ENCODE measurements around the gene PCDHA8. TPM values are rescaled to one million over a fixed set of nuclear protein-coding genes. Genes with fewer than 3 reads are reported as not detected.
"Not testable (repeated sequence)": the region's sequence is repeated elsewhere in the genome, so short reads cannot be mapped to it uniquely, and the experiment has no call there.

The PCDHA8 gene
- total RNA-seq, 2 experiments from 2014 or later, result not detected

GRCh38 chr5:140808241-140808888, 32.6 kb upstream of the PCDHA8 start:
- H3K36me3 Mint-ChIP-seq (ENCODE audit: low read depth); H3K27ac Mint-ChIP-seq; DNase-seq; H3K4me1 Mint-ChIP-seq (ENCODE audit: low read depth); POLR2A ChIA-PET; H3K27me3 Mint-ChIP-seq (ENCODE audit: low read depth); H3K4me3 Mint-ChIP-seq; ATAC-seq: not testable (repeated sequence)
- peaks cover 29% of the 10 kb centered on the region for H3K9me3 Mint-ChIP-seq (ENCODE audit: insufficient read depth)
- CTCF ChIA-PET, result interaction anchor here (0.7 to 1.7 kb wide), 2 partner anchors 12 to 13 kb away, joined by 3 to 6 read pairs; partner anchors contain the start of gene PCDHA5

GRCh38 chr5:140808889-140809291, 32.1 kb upstream of the PCDHA8 start:
- Mint-ChIP-seq H3K9me3 (ENCODE audit: insufficient read depth) (peaks cover 31% of the 10 kb centered on the region), H3K27ac (no peak overlapping the region), H3K36me3 (ENCODE audit: low read depth) (peaks cover 2% of the 10 kb centered on the region), H3K27me3 (ENCODE audit: low read depth) (peaks cover 5% of the 10 kb centered on the region), H3K4me3 (no peak overlapping the region), H3K4me1 (ENCODE audit: low read depth) (no peaks in the 10 kb centered on the region)
- POLR2A ChIA-PET, result no interaction called here
- ATAC-seq (no peak), DNase-seq (no peak)
- CTCF ChIA-PET, result no interaction called here

- POLR2A ChIA-PET, result no interaction called here
Measured at GRCh38 chr5:140821375-140822280, 19.4 kb upstream of the PCDHA8 start, which contains the start of gene PCDHA5. TSS of gene PCDHA5 (plus strand) at chr5:140821613.

GRCh38 chr5:140822281-140822629, 18.7 kb upstream of the PCDHA8 start:
- ATAC-seq, result no peak
- peaks cover 17% of the 10 kb centered on the region for H3K9me3 Mint-ChIP-seq (ENCODE audit: insufficient read depth)
- no peak overlapping the region for H3K27ac Mint-ChIP-seq
- POLR2A ChIA-PET, result no interaction called here
- no peak for DNase-seq
- no peaks in the 10 kb centered on the region for H3K27me3 Mint-ChIP-seq (ENCODE audit: low read depth)
- CTCF ChIA-PET, result no interaction called here
- no peaks in the 10 kb centered on the region for H3K4me1 Mint-ChIP-seq (ENCODE audit: low read depth)
- H3K4me3 Mint-ChIP-seq, result no peak overlapping the region
- H3K36me3 Mint-ChIP-seq (ENCODE audit: low read depth), result peaks cover 2% of the 10 kb centered on the region

More at GRCh38 chr5:140821375-140822280, 19.4 kb upstream of the PCDHA8 start, which contains the start of gene PCDHA5:
- Mint-ChIP-seq H3K4me1 (ENCODE audit: low read depth) (no peaks in the 10 kb centered on the region), H3K4me3 (no peak within 1 kb of the TSS), H3K36me3 (ENCODE audit: low read depth) (peaks cover 2% of the 10 kb centered on the region), H3K27me3 (ENCODE audit: low read depth) (no peaks in the 10 kb centered on the region), H3K9me3 (ENCODE audit: insufficient read depth) (peaks cover 13% of the 10 kb centered on the region), H3K27ac (no peak within 1 kb of the TSS)
- CTCF ChIA-PET, result interaction anchor here (1.0 kb wide), 1 partner anchor 14 kb away, joined by 3 read pairs; no protein-coding TSS in a partner anchor
- peak; percentile 39 for DNase-seq
- ATAC-seq, result no peak

GRCh38 chr5:140822969-140823368, 18.0 kb upstream of the PCDHA8 start:
- CTCF ChIA-PET; H3K27me3 Mint-ChIP-seq (ENCODE audit: low read depth); ATAC-seq; DNase-seq; H3K4me1 Mint-ChIP-seq (ENCODE audit: low read depth); H3K4me3 Mint-ChIP-seq; POLR2A ChIA-PET; H3K27ac Mint-ChIP-seq; H3K36me3 Mint-ChIP-seq (ENCODE audit: low read depth): not testable (repeated sequence)
- peaks cover 24% of the 10 kb centered on the region for H3K9me3 Mint-ChIP-seq (ENCODE audit: insufficient read depth)

GRCh38 chr5:140823475-140823874, 17.5 kb upstream of the PCDHA8 start:
- DNase-seq, result no peak
- H3K27ac Mint-ChIP-seq, result no peak overlapping the region
- POLR2A ChIA-PET, result no interaction called here
- H3K9me3 Mint-ChIP-seq (ENCODE audit: insufficient read depth), result peaks cover 29% of the 10 kb centered on the region
- no peaks in the 10 kb centered on the region for H3K4me1 Mint-ChIP-seq (ENCODE audit: low read depth)
- peaks cover 7% of the 10 kb centered on the region for H3K36me3 Mint-ChIP-seq (ENCODE audit: low read depth)
- no peaks in the 10 kb centered on the region for H3K27me3 Mint-ChIP-seq (ENCODE audit: low read depth)
- CTCF ChIA-PET, result no interaction called here
- ATAC-seq, result no peak
- H3K4me3 Mint-ChIP-seq, result no peak overlapping the region

GRCh38 chr5:140827704-140828361, 13.2 kb upstream of the PCDHA8 start, which contains the start of gene PCDHA6:
TSS of gene PCDHA6 (plus strand) at chr5:140827960. CDS start at chr5:140828092, 132 bp downstream.
- peaks cover 11% of the 10 kb centered on the region for H3K36me3 Mint-ChIP-seq (ENCODE audit: low read depth)
- H3K27ac Mint-ChIP-seq, result no peak within 1 kb of the TSS
- ATAC-seq (no peak), DNase-seq (no peak)
- H3K4me3 Mint-ChIP-seq, result peak within 1 kb of the TSS; percentile 23
- ChIA-PET CTCF (no interaction called here), POLR2A (no interaction called here)
- no peaks in the 10 kb centered on the region for H3K4me1 Mint-ChIP-seq (ENCODE audit: low read depth)
- no peaks in the 10 kb centered on the region for H3K27me3 Mint-ChIP-seq (ENCODE audit: low read depth)
- H3K9me3 Mint-ChIP-seq (ENCODE audit: insufficient read depth), result peaks cover 24% of the 10 kb centered on the region

- DNase-seq (no peak), ATAC-seq (no peak)
- Mint-ChIP-seq H3K9me3 (ENCODE audit: insufficient read depth) (peaks cover 24% of the 10 kb centered on the region), H3K27ac (no peak overlapping the region), H3K4me3 (peak overlapping the region; percentile 23), H3K4me1 (ENCODE audit: low read depth) (no peaks in the 10 kb centered on the region), H3K27me3 (ENCODE audit: low read depth) (no peaks in the 10 kb centered on the region), H3K36me3 (ENCODE audit: low read depth) (peaks cover 11% of the 10 kb centered on the region)
- ChIA-PET POLR2A (no interaction called here), CTCF (no interaction called here)
Measured at GRCh38 chr5:140828362-140828737, 12.6 kb upstream of the PCDHA8 start.

- DNase-seq; POLR2A ChIA-PET; H3K4me3 Mint-ChIP-seq; H3K27me3 Mint-ChIP-seq (ENCODE audit: low read depth); H3K4me1 Mint-ChIP-seq (ENCODE audit: low read depth); ATAC-seq; CTCF ChIA-PET; H3K27ac Mint-ChIP-seq: not testable (repeated sequence)
- Mint-ChIP-seq H3K36me3 (ENCODE audit: low read depth) (peaks cover 11% of the 10 kb centered on the region), H3K9me3 (ENCODE audit: insufficient read depth) (peaks cover 31% of the 10 kb centered on the region)
Measured at GRCh38 chr5:140829511-140830501, 11.2 kb upstream of the PCDHA8 start.

GRCh38 chr5:140833993-140834392, 7.0 kb upstream of the PCDHA8 start, which contains the start of gene PCDHA7:
TSS of gene PCDHA7 (plus strand) at chr5:140834269. CDS start at chr5:140834384, 115 bp downstream.
- Mint-ChIP-seq H3K4me1 (ENCODE audit: low read depth) (no peaks in the 10 kb centered on the region), H3K9me3 (ENCODE audit: insufficient read depth) (peaks cover 15% of the 10 kb centered on the region), H3K4me3 (no peak within 1 kb of the TSS), H3K27ac (no peak within 1 kb of the TSS), H3K27me3 (ENCODE audit: low read depth) (no peaks in the 10 kb centered on the region), H3K36me3 (ENCODE audit: low read depth) (peaks cover 2% of the 10 kb centered on the region)
- ATAC-seq (no peak), DNase-seq (no peak)
- POLR2A ChIA-PET, result no interaction called here
- CTCF ChIA-PET, result no interaction called here

- H3K4me1 Mint-ChIP-seq (ENCODE audit: low read depth); DNase-seq; H3K27me3 Mint-ChIP-seq (ENCODE audit: low read depth); CTCF ChIA-PET; H3K4me3 Mint-ChIP-seq; H3K27ac Mint-ChIP-seq; POLR2A ChIA-PET; ATAC-seq; H3K36me3 Mint-ChIP-seq (ENCODE audit: low read depth): not testable (repeated sequence)
- H3K9me3 Mint-ChIP-seq (ENCODE audit: insufficient read depth), result peaks cover 15% of the 10 kb centered on the region
Measured at GRCh38 chr5:140834439-140835008, 6.5 kb upstream of the PCDHA8 start.

All from activated CD8-positive, alpha-beta T cell treated with anti-CD3 and anti-CD28 coated beads, Interleukin-2, amount 10 ng/mL, durations not matched to agents 7 days and 5 days (primary cell).